Memory B cell (primary cell): ENCODE data around the gene DIRAS3.

Source experiments
- ATAC-seq: fragments of 150-1000 bp; cut with Tn5 transposase; 2 replicates; pipeline ENCODE4 v1.10.0; 2021; ENCODE audit warnings: low read depth, mild to moderate bottlenecking, moderate library complexity
- DNase-seq, 2 donors: peaks; one replicate each; pipeline ENCODE4 v3.0.0; 2022; ENCODE audit warnings: low spot score in 2 of 2
- H3K27ac Mint-ChIP-seq: one replicate; pipeline ENCODE4 v1.8.0; 2022; ENCODE audit warnings: mild to moderate bottlenecking, moderate library complexity, mixed read lengths
- H3K27me3 Mint-ChIP-seq: one replicate; pipeline ENCODE4 v1.8.0; 2022; ENCODE audit warnings: mixed read lengths
- H3K36me3 Mint-ChIP-seq: one replicate; pipeline ENCODE4 v1.8.0; 2022; ENCODE audit warnings: mild to moderate bottlenecking, mixed read lengths
- H3K4me1 Mint-ChIP-seq: one replicate; pipeline ENCODE4 v1.8.0; 2022; ENCODE audit warnings: mixed read lengths
- H3K4me3 Mint-ChIP-seq: one replicate; pipeline ENCODE4 v1.8.0; 2022; ENCODE audit warnings: mild to moderate bottlenecking, moderate library complexity, mixed read lengths
- H3K9me3 Mint-ChIP-seq: one replicate; pipeline ENCODE4 v1.8.0; 2022; ENCODE audit warnings: mixed read lengths

Gene DIRAS3

GRCh38 chr1:68046885-68047658 lies 3.4 kb downstream of the DIRAS3 start:
- Mint-ChIP-seq H3K36me3 (no peaks in the 10 kb centered on the region), H3K27ac (no peak overlapping the region), H3K27me3 (peaks cover 4% of the 10 kb centered on the region), H3K9me3 (peaks cover 1% of the 10 kb centered on the region), H3K4me1 (no peaks in the 10 kb centered on the region), H3K4me3 (no peak overlapping the region)
- DNase-seq (no peak), ATAC-seq (no peak)

- no peak for ATAC-seq
- Mint-ChIP-seq H3K9me3 (peaks cover 4% of the 10 kb centered on the region), H3K4me3 (no peak overlapping the region), H3K36me3 (no peaks in the 10 kb centered on the region), H3K4me1 (no peaks in the 10 kb centered on the region), H3K27me3 (peaks cover 8% of the 10 kb centered on the region), H3K27ac (no peak overlapping the region)
- no peak for DNase-seq
These were observed 4.0 kb downstream of the DIRAS3 start for GRCh38 chr1:68046423-68046822.

- H3K36me3 Mint-ChIP-seq = no peaks in the 10 kb centered on the region
- ATAC-seq (no peak), DNase-seq (no peak)
- H3K4me3 Mint-ChIP-seq = no peak overlapping the region
- no peaks in the 10 kb centered on the region for H3K4me1 Mint-ChIP-seq
- H3K27ac Mint-ChIP-seq = no peak overlapping the region
- peaks cover 6% of the 10 kb centered on the region for H3K9me3 Mint-ChIP-seq
- H3K27me3 Mint-ChIP-seq = peaks cover 9% of the 10 kb centered on the region
These were observed 4.8 kb downstream of the DIRAS3 start for GRCh38 chr1:68045511-68046180.

- H3K27ac Mint-ChIP-seq = no peak overlapping the region
These were observed 6.9 kb downstream of the DIRAS3 start for GRCh38 chr1:68043443-68044090.

GRCh38 chr1:68036946-68037345 lies 13.5 kb downstream of the DIRAS3 start:
- Mint-ChIP-seq H3K4me1 (no peaks in the 10 kb centered on the region), H3K4me3 (no peak overlapping the region), H3K27me3 (peaks cover 3% of the 10 kb centered on the region), H3K9me3 (peaks cover 13% of the 10 kb centered on the region), H3K36me3 (no peaks in the 10 kb centered on the region), H3K27ac (no peak overlapping the region)
- DNase-seq (no peak), ATAC-seq (no peak)

More at GRCh38 chr1:68043443-68044090, 6.9 kb downstream of the DIRAS3 start:
- Mint-ChIP-seq H3K36me3 (no peaks in the 10 kb centered on the region), H3K4me1 (no peaks in the 10 kb centered on the region), H3K4me3 (no peak overlapping the region), H3K9me3 (peaks cover 9% of the 10 kb centered on the region), H3K27me3 (peaks cover 9% of the 10 kb centered on the region)
- DNase-seq (no peak), ATAC-seq (no peak)

- Mint-ChIP-seq H3K27me3 (no peaks in the 10 kb centered on the region), H3K4me3 (no peak overlapping the region), H3K9me3 (no peaks in the 10 kb centered on the region), H3K36me3 (no peaks in the 10 kb centered on the region), H3K4me1 (no peaks in the 10 kb centered on the region), H3K27ac (no peak overlapping the region)
- no peak for ATAC-seq
- DNase-seq = no peak
These were observed 21.0 kb downstream of the DIRAS3 start for GRCh38 chr1:68029444-68029843.

GRCh38 chr1:68028566-68028965 lies 21.9 kb downstream of the DIRAS3 start:
- no peaks in the 10 kb centered on the region for H3K9me3 Mint-ChIP-seq
- no peak overlapping the region for H3K4me3 Mint-ChIP-seq
- no peak for ATAC-seq
- no peaks in the 10 kb centered on the region for H3K36me3 Mint-ChIP-seq
- H3K4me1 Mint-ChIP-seq = no peaks in the 10 kb centered on the region
- no peak for DNase-seq
- H3K27me3 Mint-ChIP-seq = no peaks in the 10 kb centered on the region
- H3K27ac Mint-ChIP-seq = no peak overlapping the region

GRCh38 chr1:68024635-68025338 lies 25.6 kb downstream of the DIRAS3 start:
- no peaks in the 10 kb centered on the region for H3K36me3 Mint-ChIP-seq
- no peak overlapping the region for H3K27ac Mint-ChIP-seq
- no peaks in the 10 kb centered on the region for H3K4me1 Mint-ChIP-seq
- ATAC-seq (no peak), DNase-seq (no peak)
- peaks cover 2% of the 10 kb centered on the region for H3K27me3 Mint-ChIP-seq
- no peak overlapping the region for H3K4me3 Mint-ChIP-seq
- H3K9me3 Mint-ChIP-seq = peaks cover 2% of the 10 kb centered on the region

- Mint-ChIP-seq H3K36me3 (no peaks in the 10 kb centered on the region), H3K27ac (no peak overlapping the region), H3K4me1 (no peaks in the 10 kb centered on the region), H3K9me3 (peaks cover 2% of the 10 kb centered on the region), H3K4me3 (no peak overlapping the region), H3K27me3 (no peaks in the 10 kb centered on the region)
- ATAC-seq (no peak), DNase-seq (no peak)
These were observed 34.0 kb downstream of the DIRAS3 start for GRCh38 chr1:68016381-68016780.

- ATAC-seq = no peak
- peaks cover 2% of the 10 kb centered on the region for H3K9me3 Mint-ChIP-seq
These were observed 34.5 kb downstream of the DIRAS3 start for GRCh38 chr1:68015971-68016370.

GRCh38 chr1:68015369-68015768 lies 35.1 kb downstream of the DIRAS3 start:
- ATAC-seq = no peak
- no peaks in the 10 kb centered on the region for H3K27me3 Mint-ChIP-seq
- H3K4me3 Mint-ChIP-seq = no peak overlapping the region
- H3K4me1 Mint-ChIP-seq = no peaks in the 10 kb centered on the region
- H3K36me3 Mint-ChIP-seq = no peaks in the 10 kb centered on the region
- peaks cover 2% of the 10 kb centered on the region for H3K9me3 Mint-ChIP-seq
- DNase-seq = no peak
- H3K27ac Mint-ChIP-seq = no peak overlapping the region

More at GRCh38 chr1:68015971-68016370, 34.5 kb downstream of the DIRAS3 start:
- Mint-ChIP-seq H3K4me3 (no peak overlapping the region), H3K27ac (no peak overlapping the region), H3K36me3 (no peaks in the 10 kb centered on the region), H3K4me1 (no peaks in the 10 kb centered on the region), H3K27me3 (no peaks in the 10 kb centered on the region)
- DNase-seq = no peak

GRCh38 chr1:68013351-68013750 lies 37.1 kb downstream of the DIRAS3 start:
- H3K27ac Mint-ChIP-seq = no peak overlapping the region
- ATAC-seq = no peak

GRCh38 chr1:68011657-68012375 lies 38.6 kb downstream of the DIRAS3 start:
- no peaks in the 10 kb centered on the region for H3K9me3 Mint-ChIP-seq
- no peaks in the 10 kb centered on the region for H3K4me1 Mint-ChIP-seq
- no peak overlapping the region for H3K27ac Mint-ChIP-seq
- ATAC-seq (no peak), DNase-seq (no peak)
- no peaks in the 10 kb centered on the region for H3K27me3 Mint-ChIP-seq
- no peak overlapping the region for H3K4me3 Mint-ChIP-seq
- H3K36me3 Mint-ChIP-seq = no peaks in the 10 kb centered on the region

More at GRCh38 chr1:68013351-68013750, 37.1 kb downstream of the DIRAS3 start:
- Mint-ChIP-seq H3K27me3 (no peaks in the 10 kb centered on the region), H3K36me3 (no peaks in the 10 kb centered on the region), H3K4me1 (no peaks in the 10 kb centered on the region), H3K9me3 (peaks cover 2% of the 10 kb centered on the region), H3K4me3 (no peak overlapping the region)
- DNase-seq = no peak
